ENCODE measurements around the gene CNN2. TPM values are rescaled to one million over a fixed set of nuclear protein-coding genes. Genes with fewer than 3 reads are reported as not detected.

The CNN2 gene
- polyA plus RNA-seq, 2 of the 4 experiments (the other 2 are of a cell fraction): 31.7 to 99.3 TPM

DNA sequence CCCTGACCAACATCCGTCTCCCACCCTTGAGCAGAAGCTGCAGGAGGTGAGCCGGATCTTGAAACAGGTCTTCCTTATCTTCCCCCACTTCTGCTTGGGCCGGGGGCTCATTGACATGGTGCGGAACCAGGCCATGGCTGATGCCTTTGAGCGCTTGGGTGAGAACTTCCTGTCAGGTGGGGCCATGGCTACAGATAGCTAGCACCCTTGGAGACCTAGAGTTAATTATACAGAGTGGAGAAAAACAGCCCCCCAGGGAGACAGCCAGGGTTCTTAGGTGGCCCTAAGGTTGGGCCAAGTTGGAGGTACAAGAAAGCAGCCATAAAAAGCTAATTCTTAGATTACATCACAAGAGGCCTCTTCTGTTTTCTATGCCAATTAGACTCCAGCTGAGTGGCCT lies 31.7 kb downstream of the CNN2 start:
- CTCF ChIA-PET: interaction anchor here (0.7 to 3.5 kb wide), 17 partner anchors 7 to 228 kb away, joined by 3 to 18 read pairs (median 4); no protein-coding TSS in a partner anchor
- no peak for FAIRE-seq
- 100% methylated on average over 3 of the region's 5 CpGs for WGBS (ENCODE audit: missing lambda C conversion rate)

DNA sequence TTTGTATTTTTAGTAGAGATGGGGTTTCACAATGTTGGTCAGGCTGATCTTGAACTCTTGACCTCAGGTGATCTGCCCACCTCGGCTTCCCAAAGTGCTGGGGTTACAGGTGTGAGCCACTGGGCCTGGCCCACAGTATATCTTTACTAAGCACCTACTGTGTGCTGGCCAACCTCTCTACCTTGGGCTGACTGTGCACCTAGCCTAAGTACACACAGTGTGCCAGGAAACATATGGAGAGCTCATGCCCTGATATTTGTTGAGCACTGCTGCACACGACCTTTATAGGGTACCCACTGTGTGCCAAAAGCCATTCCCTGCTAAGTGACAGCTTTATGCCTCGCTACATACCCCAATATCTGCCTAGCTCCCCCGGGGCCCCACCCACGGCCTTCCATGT lies 34.3 kb downstream of the CNN2 start:
- WGBS (ENCODE audit: missing lambda C conversion rate): 56% methylated on average over 3 of the region's 5 CpGs
- CTCF ChIA-PET: interaction anchor here (0.7 to 2.2 kb wide), 3 partner anchors 10 to 53 kb away, joined by 3 to 5 read pairs (median 4); no protein-coding TSS in a partner anchor

More for the DNA sequence above, 31.7 kb downstream of the CNN2 start:
- H3K9me3 ChIP-seq: no peaks in the 10 kb centered on the region
- H3K4me2 ChIP-seq: no peak overlapping the region
- H3K4me3 ChIP-seq: no peak overlapping the region
- no peak for ATAC-seq
- TF ChIP-seq SMC3 (IDR thresholded peaks at IDR 0.05): no peak
- no peak for TF ChIP-seq ZC3H11A (IDR thresholded peaks at IDR 0.05)
- TF ChIP-seq EHMT2 (IDR thresholded peaks at IDR 0.05; ENCODE audit: low read depth): no peak
- TF ChIP-seq, protein P1, sequence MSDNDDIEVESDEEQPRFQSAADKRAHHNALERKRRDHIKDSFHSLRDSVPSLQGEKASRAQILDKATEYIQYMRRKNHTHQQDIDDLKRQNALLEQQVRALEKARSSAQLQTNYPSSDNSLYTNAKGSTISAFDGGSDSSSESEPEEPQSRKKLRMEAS (IDR thresholded peaks at IDR 0.05): no peak
- TF ChIP-seq, protein P2, sequence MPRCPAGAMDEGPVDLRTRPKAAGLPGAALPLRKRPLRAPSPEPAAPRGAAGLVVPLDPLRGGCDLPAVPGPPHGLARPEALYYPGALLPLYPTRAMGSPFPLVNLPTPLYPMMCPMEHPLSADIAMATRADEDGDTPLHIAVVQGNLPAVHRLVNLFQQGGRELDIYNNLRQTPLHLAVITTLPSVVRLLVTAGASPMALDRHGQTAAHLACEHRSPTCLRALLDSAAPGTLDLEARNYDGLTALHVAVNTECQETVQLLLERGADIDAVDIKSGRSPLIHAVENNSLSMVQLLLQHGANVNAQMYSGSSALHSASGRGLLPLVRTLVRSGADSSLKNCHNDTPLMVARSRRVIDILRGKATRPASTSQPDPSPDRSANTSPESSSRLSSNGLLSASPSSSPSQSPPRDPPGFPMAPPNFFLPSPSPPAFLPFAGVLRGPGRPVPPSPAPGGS (IDR thresholded peaks at IDR 0.05): no peak
- no peak for TF ChIP-seq ZFP36 (IDR thresholded peaks at IDR 0.05; ENCODE audit: borderline replicate concordance, partially characterized antibody)
- no peak for TF ChIP-seq RARB (CRISPR knock-in tag; IDR thresholded peaks at IDR 0.05)
- no peak for TF ChIP-seq HDAC2 (IDR thresholded peaks at IDR 0.05)
- no peak for TF ChIP-seq GATA3 (IDR thresholded peaks at IDR 0.05; ENCODE audit: borderline replicate concordance)
- TF ChIP-seq MAFK (IDR thresholded peaks at IDR 0.05; ENCODE audit: partially characterized antibody): no peak
- no peak for TF ChIP-seq POLR2A (IDR thresholded peaks at IDR 0.05; ENCODE audit: low read length)
- TF ChIP-seq, protein P3, sequence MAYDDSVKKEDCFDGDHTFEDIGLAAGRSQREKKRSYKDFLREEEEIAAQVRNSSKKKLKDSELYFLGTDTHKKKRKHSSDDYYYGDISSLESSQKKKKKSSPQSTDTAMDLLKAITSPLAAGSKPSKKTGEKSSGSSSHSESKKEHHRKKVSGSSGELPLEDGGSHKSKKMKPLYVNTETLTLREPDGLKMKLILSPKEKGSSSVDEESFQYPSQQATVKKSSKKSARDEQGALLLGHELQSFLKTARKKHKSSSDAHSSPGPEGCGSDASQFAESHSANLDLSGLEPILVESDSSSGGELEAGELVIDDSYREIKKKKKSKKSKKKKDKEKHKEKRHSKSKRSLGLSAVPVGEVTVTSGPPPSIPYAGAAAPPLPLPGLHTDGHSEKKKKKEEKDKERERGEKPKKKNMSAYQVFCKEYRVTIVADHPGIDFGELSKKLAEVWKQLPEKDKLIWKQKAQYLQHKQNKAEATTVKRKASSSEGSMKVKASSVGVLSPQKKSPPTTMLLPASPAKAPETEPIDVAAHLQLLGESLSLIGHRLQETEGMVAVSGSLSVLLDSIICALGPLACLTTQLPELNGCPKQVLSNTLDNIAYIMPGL (CRISPR knock-in tag; IDR thresholded peaks at IDR 0.05; ENCODE audit: borderline replicate concordance): no peak
- no peak for TF ChIP-seq POLR2AphosphoS2 (conservative IDR thresholded peaks at IDR 0.05; ENCODE audit: low read length)
- no peak for TF ChIP-seq JUN (IDR thresholded peaks at IDR 0.05)
- H3K27ac ChIP-seq: no peak overlapping the region
- DNase-seq (ENCODE audit: low read depth in 1 of 2, low spot score in 1 of 2): no peak
- H3K4me1 ChIP-seq: no peaks in the 10 kb centered on the region
- POLR2A ChIA-PET: no interaction called here

DNA sequence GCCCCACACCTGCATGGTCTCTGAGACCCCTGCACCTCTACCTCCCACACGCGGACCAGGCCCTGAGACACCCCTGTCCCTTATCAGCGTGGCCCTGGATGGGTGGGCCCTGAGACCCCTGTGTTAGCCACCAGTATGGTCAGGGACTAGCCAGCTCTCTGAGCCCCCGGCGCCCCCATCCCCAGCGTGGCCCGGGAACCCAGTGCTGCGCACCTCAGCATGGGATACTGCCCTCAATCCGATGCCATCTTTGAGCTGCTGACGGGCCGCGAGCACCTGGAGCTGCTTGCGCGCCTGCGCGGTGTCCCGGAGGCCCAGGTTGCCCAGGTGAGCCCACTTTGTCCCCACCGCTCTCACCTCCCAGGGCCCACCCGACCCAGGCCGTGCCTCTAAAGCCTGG lies 35.6 kb downstream of the CNN2 start:
- Histone ChIP-seq H3K9me3 (no peaks in the 10 kb centered on the region), H3K27ac (no peak overlapping the region), H3K4me3 (no peak overlapping the region), H3K4me2 (no peak overlapping the region), H3K4me1 (peaks cover 25% of the 10 kb centered on the region)
- ChIA-PET POLR2A (no interaction called here), CTCF (no interaction called here)
- ATAC-seq (no peak), FAIRE-seq (no peak), DNase-seq (ENCODE audit: low read depth in 1 of 2, low spot score in 1 of 2) (no peak)
- WGBS (ENCODE audit: missing lambda C conversion rate): 98% methylated on average over 11 of the region's 20 CpGs
- TF ChIP-seq CBX8 (IDR thresholded peaks at IDR 0.05) (no peak), NFE2L2 (conservative IDR thresholded peaks at IDR 0.05; ENCODE audit: low read length) (no peak), FOXS1 (CRISPR knock-in tag; IDR thresholded peaks at IDR 0.05) (no peak), HOXB5 (CRISPR knock-in tag; IDR thresholded peaks at IDR 0.05) (no peak), KDM1A (IDR thresholded peaks at IDR 0.05; ENCODE audit: low read depth) (no peak), EP300 (IDR thresholded peaks at IDR 0.05) (no peak), CBX2 (IDR thresholded peaks at IDR 0.05; ENCODE audit: borderline replicate concordance, low read depth) (no peak), ZNF302 (CRISPR knock-in tag; IDR thresholded peaks at IDR 0.05) (no peak), CHD2 (IDR thresholded peaks at IDR 0.05; ENCODE audit: low read length, partially characterized antibody) (no peak), ZFP36 (IDR thresholded peaks at IDR 0.05; ENCODE audit: borderline replicate concordance, partially characterized antibody) (no peak)
- TF ChIP-seq, protein P4, sequence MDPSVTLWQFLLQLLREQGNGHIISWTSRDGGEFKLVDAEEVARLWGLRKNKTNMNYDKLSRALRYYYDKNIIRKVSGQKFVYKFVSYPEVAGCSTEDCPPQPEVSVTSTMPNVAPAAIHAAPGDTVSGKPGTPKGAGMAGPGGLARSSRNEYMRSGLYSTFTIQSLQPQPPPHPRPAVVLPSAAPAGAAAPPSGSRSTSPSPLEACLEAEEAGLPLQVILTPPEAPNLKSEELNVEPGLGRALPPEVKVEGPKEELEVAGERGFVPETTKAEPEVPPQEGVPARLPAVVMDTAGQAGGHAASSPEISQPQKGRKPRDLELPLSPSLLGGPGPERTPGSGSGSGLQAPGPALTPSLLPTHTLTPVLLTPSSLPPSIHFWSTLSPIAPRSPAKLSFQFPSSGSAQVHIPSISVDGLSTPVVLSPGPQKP (IDR thresholded peaks at IDR 0.05; ENCODE audit: low read depth, low read length): no peak
- TF ChIP-seq, protein P5, sequence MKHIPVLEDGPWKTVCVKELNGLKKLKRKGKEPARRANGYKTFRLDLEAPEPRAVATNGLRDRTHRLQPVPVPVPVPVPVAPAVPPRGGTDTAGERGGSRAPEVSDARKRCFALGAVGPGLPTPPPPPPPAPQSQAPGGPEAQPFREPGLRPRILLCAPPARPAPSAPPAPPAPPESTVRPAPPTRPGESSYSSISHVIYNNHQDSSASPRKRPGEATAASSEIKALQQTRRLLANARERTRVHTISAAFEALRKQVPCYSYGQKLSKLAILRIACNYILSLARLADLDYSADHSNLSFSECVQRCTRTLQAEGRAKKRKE (CRISPR knock-in tag; IDR thresholded peaks at IDR 0.05; ENCODE audit: low read depth): no peak

More for the DNA sequence above, 34.3 kb downstream of the CNN2 start:
- H3K9me3 ChIP-seq: no peaks in the 10 kb centered on the region
- POLR2A ChIA-PET: no interaction called here
- H3K4me3 ChIP-seq: no peak overlapping the region
- TF ChIP-seq, protein P6, sequence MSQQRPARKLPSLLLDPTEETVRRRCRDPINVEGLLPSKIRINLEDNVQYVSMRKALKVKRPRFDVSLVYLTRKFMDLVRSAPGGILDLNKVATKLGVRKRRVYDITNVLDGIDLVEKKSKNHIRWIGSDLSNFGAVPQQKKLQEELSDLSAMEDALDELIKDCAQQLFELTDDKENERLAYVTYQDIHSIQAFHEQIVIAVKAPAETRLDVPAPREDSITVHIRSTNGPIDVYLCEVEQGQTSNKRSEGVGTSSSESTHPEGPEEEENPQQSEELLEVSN (IDR thresholded peaks at IDR 0.05; ENCODE audit: borderline replicate concordance, low read depth): no peak
- TF ChIP-seq FOSL2 (IDR thresholded peaks at IDR 0.05) (no peak), FOSL2 (CRISPR knock-in tag; IDR thresholded peaks at IDR 0.05) (no peak), SREBF2 (IDR thresholded peaks at IDR 0.05) (no peak), MAFK (IDR thresholded peaks at IDR 0.05; ENCODE audit: partially characterized antibody) (no peak), TP53 (CRISPR knock-in tag; IDR thresholded peaks at IDR 0.05) (no peak), RFX5 (IDR thresholded peaks at IDR 0.05) (no peak), FOXS1 (CRISPR knock-in tag; IDR thresholded peaks at IDR 0.05) (no peak), RNF2 (IDR thresholded peaks at IDR 0.05; ENCODE audit: borderline replicate concordance, low read depth) (no peak), RCOR1 (IDR thresholded peaks at IDR 0.05; ENCODE audit: low read depth, low read length) (no peak), KDM5A (IDR thresholded peaks at IDR 0.05) (no peak)
- TF ChIP-seq, protein P7, sequence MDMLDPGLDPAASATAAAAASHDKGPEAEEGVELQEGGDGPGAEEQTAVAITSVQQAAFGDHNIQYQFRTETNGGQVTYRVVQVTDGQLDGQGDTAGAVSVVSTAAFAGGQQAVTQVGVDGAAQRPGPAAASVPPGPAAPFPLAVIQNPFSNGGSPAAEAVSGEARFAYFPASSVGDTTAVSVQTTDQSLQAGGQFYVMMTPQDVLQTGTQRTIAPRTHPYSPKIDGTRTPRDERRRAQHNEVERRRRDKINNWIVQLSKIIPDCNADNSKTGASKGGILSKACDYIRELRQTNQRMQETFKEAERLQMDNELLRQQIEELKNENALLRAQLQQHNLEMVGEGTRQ (IDR thresholded peaks at IDR 0.05): no peak
- H3K4me1 ChIP-seq: peaks cover 13% of the 10 kb centered on the region
- FAIRE-seq (no peak), ATAC-seq (no peak), DNase-seq (ENCODE audit: low read depth in 1 of 2, low spot score in 1 of 2) (no peak)
- H3K27ac ChIP-seq: no peak overlapping the region
- no peak overlapping the region for H3K4me2 ChIP-seq
